SK-N-DZ (cell line): ENCODE results near the gene SGMS2.
"Not testable (repeated sequence)": the region's sequence is repeated elsewhere in the genome, so short reads cannot be mapped to it uniquely, and the experiment has no call there.

Experiments
- DNase-seq: peaks from one replicate; pipeline ENCODE4 v3.0.0-alpha.2; 2015; ENCODE audit warnings: low spot score

SGMS2 gene

DNA sequence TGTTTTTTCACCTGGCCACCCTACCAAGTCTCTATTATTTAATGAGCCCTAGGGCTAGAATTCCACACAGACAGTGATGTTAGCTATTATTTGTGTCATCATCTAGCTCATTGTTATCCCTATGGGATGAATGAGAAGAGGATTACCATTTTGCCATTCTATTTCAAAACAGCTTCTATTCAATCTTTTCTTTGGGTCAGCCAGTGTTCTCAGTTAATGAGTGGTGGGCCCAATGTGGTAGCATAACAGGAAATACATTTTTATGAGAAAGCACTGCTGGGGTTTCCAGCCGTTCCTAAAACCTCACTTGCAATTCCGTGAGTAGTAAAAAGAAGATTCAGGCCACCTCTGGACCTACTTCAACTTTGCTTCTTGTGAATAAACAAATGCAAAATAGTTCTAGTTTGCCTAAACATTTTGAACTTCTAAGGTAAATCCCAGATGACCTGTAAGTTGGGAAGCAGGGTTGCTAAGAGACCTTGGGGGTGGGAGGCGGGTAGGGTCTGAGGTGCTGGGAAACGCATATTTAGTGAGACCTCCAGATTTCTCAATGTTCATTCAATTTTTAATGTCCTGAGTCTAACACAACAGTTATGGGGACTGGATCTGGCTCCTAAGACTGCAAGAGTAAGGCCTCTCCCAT lies 81.8 kb downstream of the SGMS2 start:
- DNase-seq = no peak

DNA sequence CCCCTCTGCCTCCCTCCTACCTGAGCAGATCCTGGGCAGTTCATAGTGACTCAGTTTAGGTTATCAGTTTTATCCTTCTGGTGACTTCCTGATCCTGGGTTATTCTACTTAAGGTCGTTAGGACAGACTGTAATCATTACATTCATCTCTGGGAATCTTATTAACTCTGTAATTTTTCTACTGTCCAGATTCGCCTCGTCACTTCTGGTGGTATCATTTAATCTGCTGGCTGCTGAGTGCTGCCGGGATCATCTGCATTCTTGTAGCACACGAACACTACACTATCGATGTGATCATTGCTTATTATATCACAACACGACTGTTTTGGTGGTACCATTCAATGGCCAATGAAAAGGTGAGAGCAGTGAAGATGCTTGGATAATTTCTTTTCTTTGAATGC lies 83.6 kb downstream of the SGMS2 start:
- peak; percentile 77 for DNase-seq

DNA sequence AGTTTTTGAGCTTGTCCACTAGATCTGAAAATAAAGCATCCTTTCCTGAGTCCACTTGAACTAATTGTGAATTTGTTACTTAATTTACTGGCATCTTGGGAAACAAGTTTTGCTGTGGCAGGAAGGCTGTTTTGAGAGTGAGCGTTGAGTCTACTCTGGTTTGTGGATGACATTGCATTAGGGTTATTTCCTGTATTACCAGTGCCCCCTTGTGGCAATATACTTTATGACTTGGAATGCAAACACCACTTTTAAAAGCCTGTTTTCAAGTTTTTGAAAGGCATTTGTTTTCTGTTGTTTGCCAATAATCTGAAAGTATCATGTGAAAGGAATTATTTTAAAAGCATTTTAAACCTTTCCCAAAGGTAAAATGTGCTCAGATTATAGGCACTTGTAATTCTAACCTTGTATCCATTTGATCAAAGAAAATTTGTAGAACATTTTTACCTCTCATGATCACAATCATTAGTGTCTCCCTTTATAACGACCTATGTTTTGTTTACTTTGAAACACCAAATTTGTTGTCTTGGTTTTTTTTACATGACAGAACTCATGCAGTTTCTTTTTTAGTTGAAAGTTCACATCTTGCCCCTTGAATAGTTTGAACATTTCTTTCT lies 88.7 kb downstream of the SGMS2 start:
- peak; percentile 43 for DNase-seq

DNA sequence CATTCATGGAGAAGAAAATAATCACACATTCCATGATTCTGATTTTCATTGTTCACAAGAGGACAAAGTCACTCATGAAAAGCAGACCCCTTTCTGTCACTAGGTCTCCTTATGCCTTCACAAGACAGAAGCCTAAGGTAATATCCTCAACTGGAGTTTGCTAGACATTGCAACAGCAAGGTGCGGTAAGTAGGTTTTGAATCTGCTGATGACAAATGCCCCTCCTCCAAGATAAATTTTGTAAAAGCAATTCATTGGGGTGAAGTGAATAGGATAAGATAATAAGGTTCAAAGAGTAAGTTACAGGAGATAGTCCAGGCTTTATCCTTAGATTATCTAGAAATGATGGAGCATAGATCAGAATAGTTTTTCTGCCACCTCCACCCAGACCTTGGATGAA lies 90.5 kb downstream of the SGMS2 start:
- DNase-seq = no peak

DNA sequence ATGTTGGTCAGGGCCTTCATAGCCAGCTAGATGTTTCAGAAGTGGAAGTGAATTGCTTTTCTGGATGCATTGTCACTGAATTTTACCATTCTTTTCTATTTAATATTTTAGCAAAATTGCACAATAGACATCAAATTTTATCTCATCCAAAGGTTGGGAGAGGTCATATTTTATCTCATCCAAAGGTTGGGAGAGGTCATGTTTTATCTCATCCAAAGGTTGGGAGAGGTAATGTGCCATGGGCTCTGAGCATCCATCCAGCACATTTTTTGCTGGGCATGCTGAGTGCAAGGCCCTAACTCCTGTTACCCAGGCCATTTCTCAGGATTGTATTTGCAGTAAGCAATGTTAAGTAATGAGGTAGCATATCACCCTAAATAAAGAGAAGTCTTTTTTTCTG lies 91.9 kb downstream of the SGMS2 start:
- no peak for DNase-seq

DNA sequence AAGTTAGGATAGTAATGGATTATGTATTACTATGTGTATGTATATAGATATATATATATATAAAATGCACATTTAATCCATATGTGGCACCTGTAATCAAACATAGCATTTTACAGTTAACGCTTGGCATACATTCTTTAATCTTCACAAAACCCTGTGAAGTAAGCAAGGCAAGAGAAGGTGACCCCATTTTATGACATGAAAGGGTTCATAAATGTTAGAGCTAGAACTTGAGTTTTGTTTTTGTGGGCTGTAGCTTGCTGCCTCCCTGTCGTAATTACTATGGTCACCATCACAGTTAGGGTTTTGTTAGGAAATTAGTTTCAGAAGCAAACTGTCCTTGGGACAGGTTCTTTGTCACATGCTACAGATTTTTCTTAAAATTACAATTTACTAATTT lies 92.8 kb downstream of the SGMS2 start:
- DNase-seq = no peak

DNA sequence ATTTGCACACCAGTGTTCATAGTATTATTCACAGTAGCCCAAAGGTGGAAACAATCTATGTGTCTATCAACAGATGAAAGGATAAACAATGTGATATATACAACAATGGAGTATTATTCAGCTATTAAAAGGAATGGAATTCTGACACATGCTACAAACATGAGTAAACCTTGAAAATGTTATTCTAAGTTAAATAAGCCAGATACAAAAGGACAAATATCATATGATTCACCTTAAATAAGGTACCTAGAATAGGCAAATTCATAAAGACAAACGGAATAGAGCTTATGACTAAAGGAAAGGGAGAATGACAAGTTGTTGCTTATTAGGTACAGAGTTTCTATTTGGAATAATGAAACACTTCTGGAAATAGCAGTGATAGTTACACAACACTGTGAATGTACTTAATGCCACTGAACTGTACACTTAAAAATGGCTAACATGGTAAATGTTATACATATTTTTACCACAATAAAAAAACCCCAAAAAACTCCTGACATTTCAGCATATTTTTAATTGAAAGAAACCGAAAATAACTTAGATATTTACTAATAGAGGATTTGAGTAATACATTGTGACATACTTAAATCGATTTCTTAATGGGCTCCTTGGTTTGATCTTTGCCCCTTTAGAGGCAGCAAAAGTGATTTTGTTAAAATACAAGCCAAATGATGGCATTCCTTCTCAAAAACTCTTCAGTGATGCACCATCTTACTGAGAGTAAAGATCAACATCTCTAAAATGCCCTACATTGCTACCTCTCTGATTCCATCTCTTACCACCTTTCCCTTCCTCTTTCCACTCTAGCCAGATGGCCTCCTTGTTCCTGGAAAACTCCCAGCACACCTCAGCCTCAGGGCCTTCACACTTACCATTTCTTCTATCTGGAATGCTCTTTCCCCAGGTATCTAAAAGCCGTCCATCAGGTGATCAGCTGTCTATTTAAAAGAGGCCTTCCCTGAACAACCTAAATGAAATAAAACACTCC lies 98.0 kb downstream of the SGMS2 start:
- DNase-seq = no peak

DNA sequence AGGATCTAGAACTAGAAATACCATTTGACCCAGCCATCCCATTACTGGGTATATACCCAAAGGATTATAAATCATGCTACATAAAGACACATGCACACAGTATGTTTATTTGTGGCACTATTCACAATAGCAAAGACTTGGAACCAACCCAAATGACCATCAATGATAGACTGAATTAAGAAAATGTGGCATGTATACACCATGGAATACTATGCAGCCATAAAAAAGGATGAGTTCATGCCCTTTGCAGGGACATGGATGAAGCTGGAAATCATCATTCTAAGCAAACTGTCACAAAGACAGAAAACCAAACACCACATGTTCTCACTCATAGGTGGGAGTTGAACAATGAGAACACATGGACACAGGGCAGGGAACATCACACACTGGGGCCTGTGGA lies 101.0 kb downstream of the SGMS2 start:
- DNase-seq = not testable (repeated sequence)

DNA sequence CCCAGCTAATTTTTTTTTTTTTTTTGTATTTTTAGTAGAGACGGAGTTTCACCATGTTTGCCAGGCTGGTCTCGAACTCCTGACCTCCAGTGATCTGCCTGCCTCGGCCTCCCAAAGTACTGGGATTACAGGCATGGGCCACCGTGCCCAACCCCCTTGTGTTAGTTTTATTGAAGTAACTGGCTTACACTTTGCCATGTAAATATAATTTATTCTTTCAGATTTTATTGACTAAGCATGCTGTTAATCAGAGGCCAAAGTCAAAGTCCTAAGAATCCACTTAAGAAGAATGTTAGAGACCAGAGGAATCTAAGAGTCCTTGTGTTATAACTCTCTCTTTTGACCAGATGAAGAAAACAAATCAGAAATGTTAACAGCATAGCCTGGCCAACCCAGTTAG lies 102.1 kb downstream of the SGMS2 start:
- not testable (repeated sequence) for DNase-seq

DNA sequence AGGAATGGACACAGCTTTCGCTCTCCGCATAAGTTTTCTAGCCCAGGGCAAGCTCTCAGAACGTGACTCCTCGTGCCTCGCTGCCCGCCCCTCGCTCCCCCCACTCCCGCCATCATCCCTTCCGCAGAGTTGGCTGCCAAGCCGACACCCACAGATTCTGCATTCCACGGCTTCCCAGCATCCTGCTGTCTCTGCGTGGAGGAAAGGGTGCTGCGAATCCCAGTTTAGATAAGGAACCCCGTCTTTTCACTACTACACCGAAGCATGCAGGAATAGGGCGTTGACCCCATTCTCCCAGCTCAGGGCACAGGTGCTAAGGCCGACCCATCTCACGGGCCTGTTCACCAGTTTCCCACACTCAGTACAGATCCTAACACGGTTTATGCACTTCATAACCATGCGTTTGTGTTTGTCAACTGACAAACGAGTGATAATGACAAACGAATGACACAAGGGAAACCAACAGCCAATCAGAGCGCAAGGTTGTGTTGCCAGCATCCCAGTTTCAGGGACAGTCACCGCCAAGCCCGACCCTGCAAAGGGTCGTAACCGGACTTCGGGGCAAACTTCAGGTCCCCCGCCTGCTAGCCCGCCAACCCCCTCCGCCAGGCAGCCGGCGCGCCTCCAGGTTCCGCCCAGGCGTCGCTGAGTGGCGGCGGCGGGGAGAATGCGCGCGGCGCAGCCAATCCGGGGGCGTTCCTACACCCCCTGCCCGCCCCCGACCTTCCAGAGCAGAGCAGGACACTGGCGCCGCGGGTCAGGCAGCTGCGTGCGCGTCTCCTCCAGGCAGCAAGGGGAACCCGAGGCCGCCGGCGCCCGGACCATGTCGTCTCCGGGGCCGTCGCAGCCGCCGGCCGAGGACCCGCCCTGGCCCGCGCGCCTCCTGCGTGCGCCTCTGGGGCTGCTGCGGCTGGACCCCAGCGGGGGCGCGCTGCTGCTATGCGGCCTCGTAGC lies 106.4 kb downstream of the SGMS2 start, which contains the start of gene CYP2U1:
CYP2U1 (plus strand) TSS at position 729 of the 954 bp plus-strand sequence; CDS start at position 824, 95 bp downstream.
- DNase-seq = peak; percentile 81

DNA sequence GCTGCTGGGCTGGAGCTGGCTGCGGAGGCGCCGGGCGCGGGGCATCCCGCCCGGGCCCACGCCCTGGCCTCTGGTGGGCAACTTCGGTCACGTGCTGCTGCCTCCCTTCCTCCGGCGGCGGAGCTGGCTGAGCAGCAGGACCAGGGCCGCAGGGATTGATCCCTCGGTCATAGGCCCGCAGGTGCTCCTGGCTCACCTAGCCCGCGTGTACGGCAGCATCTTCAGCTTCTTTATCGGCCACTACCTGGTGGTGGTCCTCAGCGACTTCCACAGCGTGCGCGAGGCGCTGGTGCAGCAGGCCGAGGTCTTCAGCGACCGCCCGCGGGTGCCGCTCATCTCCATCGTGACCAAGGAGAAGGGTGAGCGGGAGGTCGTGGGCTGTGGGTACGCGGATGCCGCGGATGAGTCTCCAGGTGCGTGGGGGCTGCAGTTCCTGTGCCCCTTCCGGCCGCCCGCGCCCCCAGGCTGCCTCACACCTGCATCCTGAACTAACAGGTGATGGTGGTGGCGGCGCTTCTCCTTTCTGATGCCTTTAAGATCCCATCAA lies 107.1 kb downstream of the SGMS2 start:
- DNase-seq = no peak

DNA sequence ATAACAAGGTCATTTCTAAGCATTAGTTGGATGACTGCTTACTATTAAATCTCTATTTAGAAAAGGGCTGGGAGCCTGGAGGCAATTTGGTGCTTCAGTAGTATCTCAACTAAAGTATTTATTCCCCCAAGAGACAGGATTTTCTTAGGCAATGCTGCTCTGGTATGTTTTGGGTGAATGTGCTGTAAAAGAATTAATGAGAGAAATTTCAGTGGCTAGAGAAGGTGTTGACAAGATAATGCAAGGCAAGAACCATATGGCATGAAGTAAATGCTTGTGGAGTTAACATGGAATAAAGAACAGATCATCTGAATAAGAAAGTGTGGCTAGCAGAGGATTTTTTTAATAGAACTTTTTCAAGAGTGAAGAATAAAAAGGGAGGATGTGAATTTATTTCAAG lies 110.5 kb downstream of the SGMS2 start:
- no peak for DNase-seq

DNA sequence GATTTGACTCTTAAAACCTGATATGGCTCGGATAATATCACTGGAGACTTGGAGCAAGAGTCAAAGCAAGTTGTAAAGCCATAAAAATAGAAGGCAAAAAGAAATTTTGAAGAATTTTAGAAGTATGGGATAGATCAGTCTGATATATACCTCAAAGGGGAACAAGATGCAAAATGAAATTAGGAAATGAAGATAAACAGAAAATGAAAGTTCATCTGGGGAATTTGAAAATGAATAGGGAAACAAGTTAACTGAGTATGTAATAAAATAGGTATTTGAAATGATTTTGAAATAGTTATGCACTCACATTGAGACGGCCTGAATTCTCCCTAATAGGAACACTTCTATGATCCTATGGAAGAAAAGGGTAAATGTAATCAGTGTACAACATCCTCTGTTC lies 112.3 kb downstream of the SGMS2 start:
- DNase-seq = no peak

DNA sequence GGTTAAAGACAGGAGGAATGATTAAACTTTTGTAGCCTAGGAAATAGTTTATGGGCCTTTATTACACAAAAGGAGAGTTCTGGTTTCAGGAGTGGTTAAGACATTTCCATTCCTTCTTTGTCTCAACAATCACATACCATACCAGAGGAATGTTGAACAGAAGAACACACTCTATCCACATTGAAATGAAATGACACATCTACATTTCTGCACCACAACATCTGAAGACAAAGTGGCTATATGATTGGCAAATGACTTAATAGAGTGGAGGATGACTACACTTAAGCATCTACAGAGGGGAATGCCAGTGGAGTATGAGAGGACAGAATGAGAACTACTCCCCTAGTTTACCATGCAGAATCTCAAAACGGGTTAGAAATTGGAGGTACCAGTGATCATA lies 114.6 kb downstream of the SGMS2 start:
- DNase-seq = no peak

DNA sequence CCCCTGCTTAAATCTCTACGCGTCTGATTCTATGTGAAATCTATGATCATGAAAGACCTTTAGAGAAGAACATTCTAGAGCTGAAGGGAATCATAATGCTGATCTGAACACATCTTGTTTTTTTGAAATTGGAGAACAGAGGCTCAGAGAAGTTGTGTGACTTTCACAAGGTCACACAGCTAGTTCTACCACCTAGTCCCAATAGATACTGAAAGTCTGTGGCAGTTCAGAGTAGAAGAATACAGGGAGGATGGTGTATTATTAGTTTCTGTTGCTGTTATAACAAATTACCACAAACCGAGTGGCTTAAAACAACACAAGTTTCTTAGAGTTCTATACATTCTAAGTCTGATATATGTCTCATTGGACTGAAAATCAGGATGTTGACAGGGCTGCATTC lies 121.1 kb downstream of the SGMS2 start:
- no peak for DNase-seq

DNA sequence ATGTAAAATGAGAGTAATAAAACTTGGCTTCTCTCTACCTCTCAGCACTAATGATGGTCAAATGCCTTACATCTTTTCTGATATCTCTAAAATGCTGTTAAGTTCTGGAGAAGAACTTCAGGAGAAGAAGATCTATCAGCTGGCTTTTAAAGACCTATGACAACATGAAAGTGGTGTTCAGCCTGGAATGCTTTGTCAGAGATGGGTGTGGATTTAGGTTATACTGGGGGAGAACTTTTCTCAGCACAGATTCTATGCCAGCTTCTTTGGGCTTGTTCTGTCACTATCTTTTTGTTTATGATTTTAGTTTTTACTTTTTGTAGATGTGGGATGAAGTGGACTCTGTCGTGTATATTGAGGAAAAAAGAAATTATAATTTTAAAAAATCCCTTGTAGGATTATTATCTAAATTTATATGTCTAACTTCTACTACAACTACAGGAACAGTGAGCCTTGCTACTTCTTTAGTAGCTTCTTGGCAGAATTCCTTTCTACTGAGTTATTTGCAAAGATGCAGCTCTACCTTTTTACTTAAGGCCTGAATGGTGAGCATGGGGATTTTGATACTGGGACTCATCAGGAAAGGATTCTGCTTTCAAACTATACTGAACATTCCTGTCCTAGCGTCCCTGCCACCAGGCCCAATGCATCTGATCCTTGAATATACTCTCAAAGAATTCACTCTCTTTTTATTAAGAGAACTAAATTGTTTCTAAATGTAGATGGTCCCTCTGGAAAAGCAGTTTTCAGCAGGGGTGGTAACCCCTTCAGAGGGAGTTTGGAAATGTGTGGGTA lies 126.2 kb downstream of the SGMS2 start:
- no peak for DNase-seq

DNA sequence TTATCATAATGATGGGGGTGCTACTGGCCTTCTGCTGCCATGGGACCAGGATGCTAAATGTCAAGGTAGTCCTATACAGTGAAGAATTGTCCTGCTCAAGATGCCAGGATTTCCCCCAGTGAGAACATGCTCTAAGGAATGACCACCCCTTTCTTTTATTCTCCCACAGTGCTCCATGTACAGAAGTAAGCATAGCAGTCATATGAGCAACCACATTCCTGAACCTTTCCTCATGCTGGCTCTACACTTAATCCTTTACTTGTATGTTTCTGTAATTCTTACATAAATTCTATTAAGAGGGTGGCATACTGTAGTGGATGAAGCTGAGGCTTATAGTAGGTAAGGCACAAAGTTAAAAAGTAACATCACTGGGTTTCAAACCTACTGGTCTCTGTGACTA lies 126.8 kb downstream of the SGMS2 start:
- DNase-seq = no peak

DNA sequence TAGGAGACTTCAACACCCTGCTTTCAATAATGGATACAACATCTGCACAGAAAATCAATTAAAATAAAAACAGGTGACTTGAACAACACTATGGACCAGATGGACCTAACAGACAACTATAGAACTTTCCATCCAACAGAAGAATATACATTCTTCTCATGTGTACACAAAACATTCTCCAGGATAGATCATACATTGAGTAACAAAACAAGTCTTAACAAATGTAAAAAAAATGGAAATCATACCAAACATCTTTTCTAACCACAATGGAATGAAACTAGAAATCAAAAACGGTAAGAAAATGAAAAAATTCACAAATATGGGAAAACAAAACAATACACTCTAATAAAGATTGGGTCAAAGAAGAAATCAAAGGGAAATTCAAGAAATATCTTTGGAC lies 131.3 kb downstream of the SGMS2 start:
- DNase-seq = no peak
